ENCODE measurements around the gene RGS3. TPM values are rescaled to one million over a fixed set of nuclear protein-coding genes. Genes with fewer than 3 reads are reported as not detected.

The RGS3 gene
- total RNA-seq, 4 donors from 2014 or later: 43.9 to 122 (median 72.7) TPM

DNA sequence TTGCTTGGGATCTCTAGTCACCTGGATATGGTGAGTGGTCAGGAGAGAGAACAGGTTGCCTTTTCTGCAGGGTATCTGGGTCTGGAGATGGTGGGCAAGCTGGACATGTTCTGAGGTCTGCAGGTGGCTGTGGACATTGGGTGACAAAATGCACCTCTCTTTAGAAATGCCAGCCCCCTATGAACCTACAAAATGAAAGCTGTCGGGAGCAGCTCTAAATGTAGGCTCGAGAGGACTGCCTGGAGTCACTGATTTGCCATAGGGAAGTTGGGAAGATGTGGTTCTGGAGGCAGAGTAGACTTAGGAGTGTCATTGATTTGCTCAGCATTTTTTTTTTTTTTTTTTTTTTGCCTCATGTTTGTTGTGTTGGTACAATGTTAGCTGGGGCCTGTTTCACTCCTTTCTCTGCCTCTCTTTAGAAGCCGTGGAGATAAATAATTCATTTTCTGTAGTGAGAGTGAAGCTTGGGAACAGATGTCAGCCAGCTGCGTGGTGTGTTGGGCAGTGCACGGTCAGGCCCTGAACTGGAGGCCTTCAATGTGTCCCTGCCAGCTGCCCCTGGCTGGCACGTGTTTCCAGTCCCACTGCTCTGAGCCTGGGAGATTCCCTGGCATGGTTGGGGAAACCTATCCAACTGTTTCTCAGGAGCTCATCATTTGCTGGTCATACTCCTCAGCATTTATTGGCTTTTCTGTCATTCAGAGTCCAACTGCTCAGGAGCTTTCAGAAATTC is 5.4 kb downstream of the RGS3 start:
- WGBS, 2 donors (ENCODE audit: low coverage in 1 of 2): 52 to 61% methylated on average over 2 to 4 of the region's 6 CpGs
- no peak for ATAC-seq
- H3K9me3 ChIP-seq: no peaks in the 10 kb centered on the region
- no peak for TF ChIP-seq CTCF (IDR thresholded peaks at IDR 0.05)
- no peak for TF ChIP-seq POLR2AphosphoS5 (IDR thresholded peaks at IDR 0.05)
- no peak for TF ChIP-seq EP300 (IDR thresholded peaks at IDR 0.05)
- TF ChIP-seq POLR2A (IDR thresholded peaks at IDR 0.05): no peak
- peak overlapping the region; percentile 20 to 70 (median 64) for H3K27ac ChIP-seq
- no peaks in the 10 kb centered on the region for H3K27me3 ChIP-seq
- no peak overlapping the region for H3K4me3 ChIP-seq
- H3K36me3 ChIP-seq: no peaks in the 10 kb centered on the region
- H3K4me1 ChIP-seq: peaks cover 0 to 48% (median 0%) of the 10 kb centered on the region in 3 donors

DNA sequence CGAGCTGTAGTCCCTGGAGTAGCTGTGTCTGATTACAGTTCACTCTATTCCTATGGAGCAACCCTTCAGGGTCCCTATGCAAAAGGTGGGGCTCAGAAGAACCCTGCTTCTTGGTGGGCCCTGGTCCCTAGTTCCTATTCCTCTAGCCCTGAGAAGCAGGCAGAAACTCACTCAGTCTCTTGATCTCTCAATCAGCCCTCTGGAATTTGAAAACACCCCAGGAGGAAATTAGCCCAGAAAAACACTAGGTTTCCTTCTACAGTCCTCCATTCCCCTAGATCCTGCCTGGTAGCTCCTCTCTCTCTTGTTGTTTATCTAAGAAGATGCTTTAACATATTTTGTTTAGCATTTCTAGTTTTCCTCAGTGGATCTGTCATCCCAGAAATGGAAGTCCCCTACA is 7.6 kb downstream of the RGS3 start:
- no peaks in the 10 kb centered on the region for H3K36me3 ChIP-seq
- whole genome bisulfite sequencing, 2 donors (ENCODE audit: low coverage in 1 of 2): 78 to 80% methylated on average over 1 of the region's 1 CpG
- H3K27me3 ChIP-seq: no peaks in the 10 kb centered on the region
- peaks cover 0 to 55% (median 0%) of the 10 kb centered on the region in 3 donors for H3K4me1 ChIP-seq
- no peak for ATAC-seq
- H3K27ac ChIP-seq: no peak overlapping the region
- H3K4me3 ChIP-seq: no peak overlapping the region
- H3K9me3 ChIP-seq: no peaks in the 10 kb centered on the region
- TF ChIP-seq POLR2A (IDR thresholded peaks at IDR 0.05) (no peak), CTCF (IDR thresholded peaks at IDR 0.05) (no peak), POLR2AphosphoS5 (IDR thresholded peaks at IDR 0.05) (no peak), EP300 (IDR thresholded peaks at IDR 0.05) (no peak)

DNA sequence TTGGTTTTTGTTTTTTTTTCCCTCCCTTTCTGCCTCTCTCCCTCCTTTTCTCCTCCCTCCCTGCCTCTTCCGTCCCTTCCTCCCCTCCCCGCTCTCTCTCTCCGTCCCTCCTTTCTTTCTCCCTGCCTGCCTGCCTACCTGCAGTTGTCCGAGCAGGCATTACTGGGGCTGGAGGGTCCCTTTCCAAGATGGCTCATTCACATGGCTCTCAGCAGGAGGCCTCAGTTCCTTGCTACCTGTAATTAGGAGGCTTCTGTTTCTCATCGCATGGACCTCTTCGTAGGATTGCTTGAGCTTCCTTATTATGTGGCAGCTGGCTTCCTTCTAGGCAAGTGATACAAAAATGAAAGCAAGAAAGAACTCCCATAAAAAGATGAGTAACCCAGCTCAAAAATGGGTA is 8.0 kb downstream of the RGS3 start:
- Histone ChIP-seq H3K27me3 (no peaks in the 10 kb centered on the region), H3K4me1 (peaks cover 0 to 55% (median 0%) of the 10 kb centered on the region in 3 donors), H3K4me3 (no peak overlapping the region), H3K36me3 (no peaks in the 10 kb centered on the region), H3K27ac (peak overlapping the region in 1 of 4 donors; percentile 17), H3K9me3 (no peaks in the 10 kb centered on the region)
- ATAC-seq: no peak
- TF ChIP-seq CTCF (IDR thresholded peaks at IDR 0.05) (no peak), EP300 (IDR thresholded peaks at IDR 0.05) (no peak), POLR2A (IDR thresholded peaks at IDR 0.05) (no peak), POLR2AphosphoS5 (IDR thresholded peaks at IDR 0.05) (no peak)
- WGBS, 2 donors (ENCODE audit: low coverage in 1 of 2): 91% methylated on average over 4 of the region's 6 CpGs

- Histone ChIP-seq H3K4me3 (no peak overlapping the region), H3K4me1 (peaks cover 0 to 60% (median 0%) of the 10 kb centered on the region in 3 donors), H3K36me3 (no peaks in the 10 kb centered on the region), H3K27ac (no peak overlapping the region), H3K9me3 (no peaks in the 10 kb centered on the region), H3K27me3 (no peaks in the 10 kb centered on the region)
- 92 to 96% methylated on average over 4 to 5 of the region's 5 CpGs for WGBS, 2 donors (ENCODE audit: low coverage in 1 of 2)
- ATAC-seq: no peak
- TF ChIP-seq POLR2A (IDR thresholded peaks at IDR 0.05) (no peak), EP300 (IDR thresholded peaks at IDR 0.05) (no peak), POLR2AphosphoS5 (IDR thresholded peaks at IDR 0.05) (no peak), CTCF (IDR thresholded peaks at IDR 0.05) (no peak)
These were observed 8.7 kb downstream of the RGS3 start for GRCh38 chr9:113472199-113472598.

Measured in gastroesophageal sphincter (tissue), 4 donors.